HG03175 (cell line): ENCODE measurements around the gene OBP2A.

Experiments used
- ATAC-seq: cut with Tn5 transposase; IDR thresholded peaks from one replicate; pipeline ENCODE4 v1.9.1; 2021; ENCODE audit warnings: mild to moderate bottlenecking, moderate library complexity; ENCODE audit not compliant: unreplicated experiment

The OBP2A gene

GRCh38 chr9:135592331-135592590 is 46.3 kb downstream of the OBP2A start:
- no peak for ATAC-seq

GRCh38 chr9:135592625-135593024 is 46.7 kb downstream of the OBP2A start:
- no peak for ATAC-seq

GRCh38 chr9:135596211-135596610 is 50.3 kb downstream of the OBP2A start:
- ATAC-seq, result no peak
